GDM1 (cell line): Measurements from ENCODE around the gene HOXB4.
"Not testable (repeated sequence)": the region's sequence is repeated elsewhere in the genome, so short reads cannot be mapped to it uniquely, and the experiment has no call there.

ENCODE experiments used
- DNase-seq: peaks from one replicate; lab custom pipeline; 2025; lab: John Stamatoyannopoulos, UW

Gene HOXB4

GRCh38 chr17:48546924-48547807 is 31.0 kb downstream of the HOXB4 start:
- DNase-seq: no peak

GRCh38 chr17:48546137-48546923 is 31.8 kb downstream of the HOXB4 start:
- DNase-seq: no peak

- DNase-seq: no peak
Observed at GRCh38 chr17:48545539-48545938, 32.6 kb downstream of the HOXB4 start.

GRCh38 chr17:48545022-48545375 is 33.2 kb downstream of the HOXB4 start, which contains the start of gene HOXB2:
HOXB2 (minus strand) TSS chr17:48545109; CDS start chr17:48544911, 198 bp downstream.
- DNase-seq: no peak

GRCh38 chr17:48544349-48545021 is 33.7 kb downstream of the HOXB4 start:
- DNase-seq: peak; percentile 22

- DNase-seq: no peak
Observed at GRCh38 chr17:48543854-48544348, 34.2 kb downstream of the HOXB4 start.

- no peak for DNase-seq
Observed at GRCh38 chr17:48543107-48543853, 34.9 kb downstream of the HOXB4 start.

- DNase-seq: no peak
Observed at GRCh38 chr17:48542698-48543106, 35.4 kb downstream of the HOXB4 start.

- no peak for DNase-seq
Observed at GRCh38 chr17:48542114-48542656, 36.0 kb downstream of the HOXB4 start.

- no peak for DNase-seq
Observed at GRCh38 chr17:48541577-48542113, 36.5 kb downstream of the HOXB4 start.

GRCh38 chr17:48541036-48541576 is 37.0 kb downstream of the HOXB4 start:
- DNase-seq: no peak

- DNase-seq: no peak
Observed at GRCh38 chr17:48540213-48540612, 37.9 kb downstream of the HOXB4 start.

GRCh38 chr17:48539177-48539576 is 39.0 kb downstream of the HOXB4 start:
- no peak for DNase-seq

GRCh38 chr17:48537316-48537715 is 40.8 kb downstream of the HOXB4 start:
- no peak for DNase-seq

GRCh38 chr17:48535793-48536559 is 42.2 kb downstream of the HOXB4 start:
- not testable (repeated sequence) for DNase-seq

GRCh38 chr17:48532261-48532660 is 45.9 kb downstream of the HOXB4 start:
- no peak for DNase-seq

GRCh38 chr17:48530887-48531272 is 47.3 kb downstream of the HOXB4 start, which contains the start of gene HOXB1:
HOXB1 (minus strand) TSS chr17:48531011; CDS start chr17:48530904, 107 bp downstream.
- DNase-seq: no peak

- DNase-seq: no peak
Observed at GRCh38 chr17:48530208-48530886, 47.8 kb downstream of the HOXB4 start.

GRCh38 chr17:48529683-48530009 is 48.5 kb downstream of the HOXB4 start:
- no peak for DNase-seq
